IMR-90 (cell line): Measurements from ENCODE around the gene NEDD4L.

Experiments used
- BHLHE40 ChIP-seq: fragments of 150-350 bp; IDR thresholded peaks from 2 replicates; pipeline ENCODE4 v1.6.1; 2016; ENCODE audit warnings: mild to moderate bottlenecking, low read depth, low read length
- CEBPB ChIP-seq: IDR thresholded peaks from 2 replicates; pipeline ENCODE4 v1.6.1; 2012; ENCODE audit warnings: low read depth, low read length, improper control_type of control experiment
- CHD1 ChIP-seq: IDR thresholded peaks from 2 replicates; pipeline ENCODE4 v1.6.1; 2012; ENCODE audit warnings: low read depth, low read length, improper control_type of control experiment
- CTCF ChIP-seq: conservative IDR thresholded peaks from 2 replicates; pipeline ENCODE4 v1.5.1; 2012; ENCODE audit warnings: mild to moderate bottlenecking, low read depth, low read length, improper control_type of control experiment
- ELK1 ChIP-seq: fragments of 150-350 bp; IDR thresholded peaks from 2 replicates; pipeline ENCODE4 v1.6.1; 2016; ENCODE audit warnings: low read depth, mild to moderate bottlenecking, low read length, moderate library complexity, borderline replicate concordance
- FOS ChIP-seq: fragments of 150-350 bp; IDR thresholded peaks from 2 replicates; pipeline ENCODE4 v1.6.1; 2016; ENCODE audit warnings: low read depth, low read length
- MAZ ChIP-seq: IDR thresholded peaks from 2 replicates; pipeline ENCODE4 v1.6.1; 2012; ENCODE audit warnings: low read depth, mild to moderate bottlenecking, low read length, improper control_type of control experiment, moderate library complexity, borderline replicate concordance
- MXI1 ChIP-seq: IDR thresholded peaks from 2 replicates; pipeline ENCODE4 v1.6.1; 2012; ENCODE audit warnings: low read depth, mild to moderate bottlenecking, low read length, moderate library complexity, borderline replicate concordance
- NFE2L2 ChIP-seq: fragments of 150-350 bp; IDR thresholded peaks from 2 replicates; pipeline ENCODE4 v1.6.1; 2016; ENCODE audit warnings: low read depth, mild to moderate bottlenecking, low read length
- POLR2A ChIP-seq: IDR thresholded peaks from 2 replicates; pipeline ENCODE4 v1.6.1; 2012; ENCODE audit warnings: mild to moderate bottlenecking, low read depth, low read length
- RAD21 ChIP-seq: IDR thresholded peaks from 2 replicates; pipeline ENCODE4 v1.6.1; 2012; ENCODE audit warnings: low read length, improper control_type of control experiment
- RFX5 ChIP-seq: IDR thresholded peaks from 2 replicates; pipeline ENCODE4 v1.8.0; 2012; ENCODE audit warnings: low read depth, mild to moderate bottlenecking, low read length, moderate library complexity
- USF2 ChIP-seq: fragments of 150-350 bp; IDR thresholded peaks from 2 replicates; pipeline ENCODE4 v1.6.1; 2017; ENCODE audit warnings: mild to moderate bottlenecking, antibody characterized with exemption, low read length, low read depth

GRCh38 chr18:58419587-58420199 is 375.7 kb downstream of the NEDD4L start:
- TF ChIP-seq CTCF (no peak), BHLHE40 (no peak), RAD21 (no peak), CEBPB (no peak), FOS (no peak), RFX5 (no peak), MXI1 (no peak), NFE2L2 (no peak), POLR2A (no peak), CHD1 (no peak), USF2 (no peak), ELK1 (no peak), MAZ (no peak)
